ENCODE data around the gene PECR. TPM values are rescaled to one million over a fixed set of nuclear protein-coding genes. Genes with fewer than 3 reads are reported as not detected.

The PECR gene
- total and polyA plus RNA-seq, 2 of the 4 experiments (the other 2 are of a cell fraction) = 11.4 to 17.7 TPM

DNA sequence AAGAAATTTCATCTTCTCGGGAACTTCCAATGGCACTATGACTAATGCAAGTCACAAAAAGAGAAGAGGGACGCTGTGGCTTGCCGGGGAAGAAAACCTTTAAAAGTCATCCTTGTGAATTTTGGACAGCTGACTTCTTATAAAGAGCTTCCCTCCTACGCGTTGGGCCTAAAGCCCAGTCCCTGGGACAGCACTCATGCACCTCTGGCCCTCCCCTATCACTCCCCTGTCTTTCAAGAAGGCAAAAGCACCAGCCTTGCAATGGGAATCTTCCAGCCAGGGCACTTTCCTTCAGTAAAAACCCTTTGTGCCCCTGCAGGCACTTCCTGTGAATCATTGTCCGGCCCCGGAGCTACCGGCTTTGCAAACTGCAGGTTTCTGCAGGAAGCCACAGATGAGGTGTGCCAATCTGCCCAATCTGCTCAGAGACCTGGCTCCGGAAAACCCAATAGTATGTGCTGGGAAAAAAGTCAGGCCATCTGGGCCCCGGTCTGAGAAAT, 75.4 kb downstream of the PECR start:
- no peaks in the 10 kb centered on the region for H3K9me1 ChIP-seq (ENCODE audit: insufficient read depth, low read length)
- POLR2A ChIA-PET (ENCODE audit: unreplicated experiment) = no interaction called here
- in situ Hi-C loops (cut with MboI; ENCODE audit: low sequenced_read_pairs) = no loop called here
- WGBS, 2 experiments (ENCODE audit: extremely low coverage in 2 of 2, insufficient read length in 1 of 2) = 83% methylated on average over 5 of the region's 10 CpGs; no CpG with 5 or more reads in 1 of the 2 experiments
- no peak overlapping the region for H4K5ac ChIP-seq (ENCODE audit: low read depth, low read length)
- no peak overlapping the region for H2AK5ac ChIP-seq (ENCODE audit: low read depth, low read length)
- H3K27me3 ChIP-seq (ENCODE audit: control insufficient read depth, insufficient read depth, low read length) = no peaks in the 10 kb centered on the region
- H3K4me3 ChIP-seq (ENCODE audit: insufficient read depth, low read depth, low read length) = no peak overlapping the region
- no peaks in the 10 kb centered on the region for H3K9me3 ChIP-seq (ENCODE audit: control insufficient read depth, insufficient read depth, low read length)
- no peak overlapping the region for H3K27ac ChIP-seq (ENCODE audit: insufficient read depth, low read length)
- no peak overlapping the region for H3K4me2 ChIP-seq (ENCODE audit: low read depth, low read length)
- H3K36me3 ChIP-seq (ENCODE audit: control insufficient read depth, insufficient read depth, low read length) = no peaks in the 10 kb centered on the region
- BruUV-seq (replicated peaks) = no TSS peak
- no peaks in the 10 kb centered on the region for H3K79me1 ChIP-seq (ENCODE audit: low read depth in 1 of 2, low read length in 2 of 2)
- DNase-seq (no peak), ATAC-seq (ENCODE audit: low read depth) (no peak)
- H2BK15ac ChIP-seq (ENCODE audit: low read depth, low read length) = no peak overlapping the region
- H4K8ac ChIP-seq (ENCODE audit: low read depth in 2 of 2, low read length in 2 of 2) = no peak overlapping the region
- H2AFZ ChIP-seq (replicated peaks; ENCODE audit: low read length, poor library complexity) = no peak overlapping the region
- dilution Hi-C loops (cut with HindIII; ENCODE audit: low sequenced_read_pairs, unreplicated experiment) = no loop called here
- TF ChIP-seq, protein P1, sequence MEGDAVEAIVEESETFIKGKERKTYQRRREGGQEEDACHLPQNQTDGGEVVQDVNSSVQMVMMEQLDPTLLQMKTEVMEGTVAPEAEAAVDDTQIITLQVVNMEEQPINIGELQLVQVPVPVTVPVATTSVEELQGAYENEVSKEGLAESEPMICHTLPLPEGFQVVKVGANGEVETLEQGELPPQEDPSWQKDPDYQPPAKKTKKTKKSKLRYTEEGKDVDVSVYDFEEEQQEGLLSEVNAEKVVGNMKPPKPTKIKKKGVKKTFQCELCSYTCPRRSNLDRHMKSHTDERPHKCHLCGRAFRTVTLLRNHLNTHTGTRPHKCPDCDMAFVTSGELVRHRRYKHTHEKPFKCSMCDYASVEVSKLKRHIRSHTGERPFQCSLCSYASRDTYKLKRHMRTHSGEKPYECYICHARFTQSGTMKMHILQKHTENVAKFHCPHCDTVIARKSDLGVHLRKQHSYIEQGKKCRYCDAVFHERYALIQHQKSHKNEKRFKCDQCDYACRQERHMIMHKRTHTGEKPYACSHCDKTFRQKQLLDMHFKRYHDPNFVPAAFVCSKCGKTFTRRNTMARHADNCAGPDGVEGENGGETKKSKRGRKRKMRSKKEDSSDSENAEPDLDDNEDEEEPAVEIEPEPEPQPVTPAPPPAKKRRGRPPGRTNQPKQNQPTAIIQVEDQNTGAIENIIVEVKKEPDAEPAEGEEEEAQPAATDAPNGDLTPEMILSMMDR (conservative IDR thresholded peaks at IDR 0.05; ENCODE audit: low read depth, low read length) = no peak
- TF ChIP-seq FOS (IDR thresholded peaks at IDR 0.05; ENCODE audit: low read depth, low read length) = no peak
- TF ChIP-seq RFX5 (IDR thresholded peaks at IDR 0.05; ENCODE audit: low read depth, low read length) = no peak
- no peak for TF ChIP-seq USF2 (IDR thresholded peaks at IDR 0.05; ENCODE audit: low read depth, low read length)
- TF ChIP-seq MXI1 (IDR thresholded peaks at IDR 0.05; ENCODE audit: borderline replicate concordance, low read depth, low read length) = no peak
- no peak for TF ChIP-seq BHLHE40 (IDR thresholded peaks at IDR 0.05; ENCODE audit: low read depth, low read length)
- TF ChIP-seq CEBPB (IDR thresholded peaks at IDR 0.05; ENCODE audit: low read depth, low read length) = no peak
- no peak for TF ChIP-seq CHD1 (IDR thresholded peaks at IDR 0.05; ENCODE audit: low read depth, low read length)
- no peak for TF ChIP-seq MAZ (IDR thresholded peaks at IDR 0.05; ENCODE audit: borderline replicate concordance, low read depth, low read length)
- TF ChIP-seq RAD21 (IDR thresholded peaks at IDR 0.05; ENCODE audit: low read length) = no peak
- no peak for TF ChIP-seq NFE2L2 (IDR thresholded peaks at IDR 0.05; ENCODE audit: low read depth, low read length)
- no peak for TF ChIP-seq RCOR1 (IDR thresholded peaks at IDR 0.05; ENCODE audit: insufficient replicate concordance, low read length)
- no peak for TF ChIP-seq POLR2A (IDR thresholded peaks at IDR 0.05; ENCODE audit: low read depth, low read length)
- no peak for TF ChIP-seq SMC3 (IDR thresholded peaks at IDR 0.05; ENCODE audit: low read depth, low read length)
- TF ChIP-seq, protein P2, sequence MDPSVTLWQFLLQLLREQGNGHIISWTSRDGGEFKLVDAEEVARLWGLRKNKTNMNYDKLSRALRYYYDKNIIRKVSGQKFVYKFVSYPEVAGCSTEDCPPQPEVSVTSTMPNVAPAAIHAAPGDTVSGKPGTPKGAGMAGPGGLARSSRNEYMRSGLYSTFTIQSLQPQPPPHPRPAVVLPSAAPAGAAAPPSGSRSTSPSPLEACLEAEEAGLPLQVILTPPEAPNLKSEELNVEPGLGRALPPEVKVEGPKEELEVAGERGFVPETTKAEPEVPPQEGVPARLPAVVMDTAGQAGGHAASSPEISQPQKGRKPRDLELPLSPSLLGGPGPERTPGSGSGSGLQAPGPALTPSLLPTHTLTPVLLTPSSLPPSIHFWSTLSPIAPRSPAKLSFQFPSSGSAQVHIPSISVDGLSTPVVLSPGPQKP (IDR thresholded peaks at IDR 0.05; ENCODE audit: borderline replicate concordance, low read depth, low read length) = no peak
- no peak for TF ChIP-seq MAFK (IDR thresholded peaks at IDR 0.05; ENCODE audit: low read depth, low read length)
- no peak overlapping the region for H2AK9ac ChIP-seq (replicated peaks; ENCODE audit: low read depth, low read length, poor library complexity)
- H4K91ac ChIP-seq (ENCODE audit: insufficient read depth, low read depth, low read length) = no peak overlapping the region
- intact Hi-C loops (cut with micrococcal nuclease) = no loop called here
- no peak overlapping the region for H3K9ac ChIP-seq (ENCODE audit: low read depth, low read length)
- no peak overlapping the region for H3K14ac ChIP-seq (replicated peaks; ENCODE audit: low read depth, low read length)
- no peak overlapping the region for H3K18ac ChIP-seq (ENCODE audit: low read depth, low read length)
- H3K4me1 ChIP-seq (ENCODE audit: control insufficient read depth, insufficient read depth, low read length) = no peaks in the 10 kb centered on the region
- CTCF ChIA-PET = no interaction called here
- H3K56ac ChIP-seq (ENCODE audit: extremely low read depth, insufficient read depth, low read length) = no peak overlapping the region
- H2BK20ac ChIP-seq (ENCODE audit: low read depth, low read length) = no peak overlapping the region
- H3K23ac ChIP-seq (ENCODE audit: low read depth, low read length) = no peak overlapping the region
- no peak overlapping the region for H2BK5ac ChIP-seq (ENCODE audit: low read depth, low read length, poor library complexity, severe bottlenecking)
- H2BK120ac ChIP-seq (ENCODE audit: low read depth, low read length) = no peak overlapping the region
- H4K20me1 ChIP-seq (ENCODE audit: insufficient read depth, low read length) = no peaks in the 10 kb centered on the region
- H3K4ac ChIP-seq (ENCODE audit: low read depth, low read length) = no peak overlapping the region

Measured in IMR-90 (cell line).